Type B pancreatic cell (in vitro differentiated cells): Measurements from ENCODE around the gene CNTFR. TPM values are rescaled to one million over a fixed set of nuclear protein-coding genes. Genes with fewer than 3 reads are reported as not detected.

Experiments
- DNase-seq: peaks from one replicate; pipeline ENCODE4 v3.0.0; 2021; ENCODE audit warnings: mixed read lengths; ENCODE audit not compliant: unreplicated experiment; ENCODE audit errors: extremely low spot score
- H3K27ac Mint-ChIP-seq: 2 replicates; pipeline ENCODE4 v1.8.0; 2021; ENCODE audit warnings: mild to moderate bottlenecking, mixed read lengths
- H3K27me3 Mint-ChIP-seq: 2 replicates; pipeline ENCODE4 v1.8.0; 2021; ENCODE audit warnings: mixed read lengths
- H3K36me3 Mint-ChIP-seq: 2 replicates; pipeline ENCODE4 v1.8.0; 2021; ENCODE audit warnings: mixed read lengths
- H3K4me1 Mint-ChIP-seq: one replicate; pipeline ENCODE4 v1.8.0; 2021; ENCODE audit warnings: mixed read lengths; ENCODE audit not compliant: unreplicated experiment
- H3K4me3 Mint-ChIP-seq: 2 replicates; pipeline ENCODE4 v1.8.0; 2021; ENCODE audit warnings: mild to moderate bottlenecking, mixed read lengths
- H3K9me3 Mint-ChIP-seq: 2 replicates; pipeline ENCODE4 v1.8.0; 2021; ENCODE audit warnings: mixed read lengths
- total RNA-seq: library from RNA; stranded (reverse); gene quantifications from 2 replicates; pipeline ENCODE4 v1.2.1, GENCODE V29; 2021; ENCODE audit warnings: low replicate concordance
- TF ChIP-seq, protein P1 (sequence below): fragments of 200-600 bp; sonication (generic); conservative IDR thresholded peaks from 2 replicates; pipeline ENCODE4 v1.5.0; 2021; ENCODE audit warnings: antibody characterized with exemption, mild to moderate bottlenecking

Gene CNTFR
- total RNA-seq, 1 donor from 2014 or later = 24.2 TPM

DNA sequence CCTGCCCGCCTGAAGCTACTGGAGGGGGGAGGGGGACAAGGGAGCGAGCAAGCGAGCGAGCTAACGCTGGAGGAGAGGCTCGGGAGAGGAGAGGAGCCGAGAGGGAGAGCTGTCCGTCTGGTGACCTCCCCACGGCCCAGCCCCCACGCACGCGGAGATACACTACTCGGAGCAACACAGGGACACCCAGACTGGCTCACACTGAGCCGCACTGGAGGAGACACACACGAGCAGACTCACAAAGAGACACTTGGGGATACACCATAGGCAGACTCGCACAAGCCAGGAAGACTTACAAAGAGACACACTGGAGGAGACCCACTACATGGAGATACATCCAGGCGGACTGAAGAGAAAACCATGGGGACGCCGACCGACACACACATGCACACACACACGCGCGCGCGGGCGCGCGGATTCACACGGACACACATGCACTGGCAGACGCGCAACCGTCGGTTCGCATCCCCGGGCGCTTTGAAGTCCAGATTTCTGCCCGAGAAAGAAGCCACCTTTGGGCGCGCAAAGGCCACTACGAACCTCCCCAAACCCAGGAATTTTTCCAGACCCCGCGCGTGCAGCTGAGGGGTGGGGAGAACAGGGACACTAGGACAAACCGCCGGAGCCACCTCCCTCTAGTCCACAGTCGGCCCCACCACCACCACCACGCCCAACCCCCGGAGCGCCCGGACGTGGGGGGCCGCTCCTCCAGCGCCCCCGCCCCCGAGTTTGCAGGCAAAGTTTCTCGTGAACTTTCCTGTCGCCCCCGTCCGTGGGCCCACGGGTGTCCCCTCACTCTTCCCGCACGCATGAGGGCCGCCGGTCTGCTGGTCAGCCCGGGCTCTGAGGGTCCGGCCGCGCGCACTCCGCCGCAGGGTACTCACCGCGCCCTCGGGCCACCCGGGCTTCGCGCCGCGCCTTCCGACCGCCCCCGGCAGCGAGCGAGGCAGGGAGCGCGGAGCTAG lies 571 bp downstream of the CNTFR start:
- peaks cover 47% of the 10 kb centered on the region for H3K4me1 Mint-ChIP-seq
- peak overlapping the region; percentile 89 for H3K4me3 Mint-ChIP-seq
- no peaks in the 10 kb centered on the region for H3K36me3 Mint-ChIP-seq
- no peak for DNase-seq
- H3K27me3 Mint-ChIP-seq = peaks cover 90% of the 10 kb centered on the region
- H3K9me3 Mint-ChIP-seq = no peaks in the 10 kb centered on the region
- peak overlapping the region; percentile 81 for H3K27ac Mint-ChIP-seq
- TF ChIP-seq, protein P1, sequence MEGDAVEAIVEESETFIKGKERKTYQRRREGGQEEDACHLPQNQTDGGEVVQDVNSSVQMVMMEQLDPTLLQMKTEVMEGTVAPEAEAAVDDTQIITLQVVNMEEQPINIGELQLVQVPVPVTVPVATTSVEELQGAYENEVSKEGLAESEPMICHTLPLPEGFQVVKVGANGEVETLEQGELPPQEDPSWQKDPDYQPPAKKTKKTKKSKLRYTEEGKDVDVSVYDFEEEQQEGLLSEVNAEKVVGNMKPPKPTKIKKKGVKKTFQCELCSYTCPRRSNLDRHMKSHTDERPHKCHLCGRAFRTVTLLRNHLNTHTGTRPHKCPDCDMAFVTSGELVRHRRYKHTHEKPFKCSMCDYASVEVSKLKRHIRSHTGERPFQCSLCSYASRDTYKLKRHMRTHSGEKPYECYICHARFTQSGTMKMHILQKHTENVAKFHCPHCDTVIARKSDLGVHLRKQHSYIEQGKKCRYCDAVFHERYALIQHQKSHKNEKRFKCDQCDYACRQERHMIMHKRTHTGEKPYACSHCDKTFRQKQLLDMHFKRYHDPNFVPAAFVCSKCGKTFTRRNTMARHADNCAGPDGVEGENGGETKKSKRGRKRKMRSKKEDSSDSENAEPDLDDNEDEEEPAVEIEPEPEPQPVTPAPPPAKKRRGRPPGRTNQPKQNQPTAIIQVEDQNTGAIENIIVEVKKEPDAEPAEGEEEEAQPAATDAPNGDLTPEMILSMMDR = no peak

DNA sequence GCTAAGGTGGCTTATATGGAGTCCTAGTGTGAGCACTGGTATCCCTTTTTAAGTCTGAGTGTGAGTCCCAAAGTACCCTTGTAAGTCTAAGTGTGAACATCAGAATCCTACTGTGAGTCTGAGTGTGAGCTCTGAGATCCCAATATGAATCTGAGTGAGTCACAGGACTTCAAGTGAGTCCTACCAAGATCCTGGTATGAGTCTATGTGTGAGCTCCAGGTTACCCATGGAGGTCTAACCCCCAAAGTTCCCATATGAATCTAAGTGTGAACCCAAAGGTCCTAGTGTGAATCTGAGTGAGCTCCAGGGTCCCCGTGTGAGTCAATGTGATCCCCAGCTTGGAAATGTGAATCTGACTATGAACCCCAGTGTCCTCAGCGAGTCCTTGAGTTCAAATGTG lies 2.3 kb downstream of the CNTFR start:
- no peak for DNase-seq
- peaks cover 91% of the 10 kb centered on the region for H3K27me3 Mint-ChIP-seq
- H3K36me3 Mint-ChIP-seq = no peaks in the 10 kb centered on the region
- no peak overlapping the region for H3K27ac Mint-ChIP-seq
- no peaks in the 10 kb centered on the region for H3K9me3 Mint-ChIP-seq
- TF ChIP-seq, protein P1 = no peak
- peak overlapping the region; percentile 31 for H3K4me3 Mint-ChIP-seq
- peaks cover 51% of the 10 kb centered on the region for H3K4me1 Mint-ChIP-seq

DNA sequence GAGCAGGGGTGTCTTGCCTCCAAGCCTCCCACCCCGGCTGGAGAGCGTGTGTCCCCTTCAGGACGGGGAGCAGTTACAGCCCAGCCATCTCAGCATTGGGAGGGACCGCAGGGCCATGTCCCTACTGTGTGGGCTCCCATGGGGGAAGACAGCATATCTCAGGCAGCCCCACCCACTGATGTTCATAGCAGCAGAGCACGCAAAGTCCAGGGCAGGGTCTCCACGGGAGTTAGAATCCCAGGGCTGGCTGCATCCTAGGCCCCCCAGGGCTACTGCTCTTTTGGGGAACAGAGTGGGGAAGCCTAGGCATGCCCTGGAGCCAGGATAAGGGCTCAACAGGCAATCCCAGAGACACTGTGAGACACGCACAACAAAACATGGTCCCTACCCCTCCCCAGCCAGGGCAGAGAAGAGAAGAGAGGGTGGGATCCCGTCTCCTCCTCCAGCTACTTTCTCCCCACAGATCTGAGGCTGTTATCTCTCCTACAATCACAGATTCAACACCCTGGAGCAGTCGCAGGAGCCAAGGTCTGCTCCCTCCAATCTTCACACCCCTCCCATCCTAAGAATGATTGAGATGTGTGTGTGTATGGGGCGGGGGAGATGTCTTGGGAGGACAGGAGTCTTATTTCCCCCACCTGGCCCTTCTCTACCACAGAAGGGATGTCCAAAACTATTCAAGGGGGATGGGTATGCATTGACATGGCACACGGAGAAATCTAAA lies 3.4 kb downstream of the CNTFR start:
- TF ChIP-seq, protein P1 = no peak
- Mint-ChIP-seq H3K4me1 (peaks cover 54% of the 10 kb centered on the region), H3K36me3 (no peaks in the 10 kb centered on the region), H3K9me3 (no peaks in the 10 kb centered on the region), H3K27me3 (peaks cover 89% of the 10 kb centered on the region), H3K27ac (no peak overlapping the region), H3K4me3 (peak overlapping the region; percentile 49)
- DNase-seq = no peak

DNA sequence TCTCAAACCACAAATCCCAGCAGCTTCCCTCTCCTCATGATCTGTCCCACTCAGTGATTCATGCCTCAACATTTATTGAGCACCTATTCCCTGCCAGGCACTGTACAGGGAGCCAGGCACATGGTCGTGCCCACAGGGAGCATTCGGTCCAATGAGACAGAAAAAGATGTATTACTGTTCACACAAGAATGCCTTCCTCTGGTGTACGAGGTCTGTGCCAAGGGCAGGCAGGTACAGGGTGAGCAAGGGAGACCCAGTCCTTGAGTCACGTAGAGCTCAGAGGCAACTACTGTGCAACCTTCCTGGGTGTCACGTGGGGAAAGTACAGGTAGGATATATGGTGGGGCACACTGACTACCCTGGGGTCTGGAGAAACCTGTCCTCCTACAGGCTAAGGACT lies 4.6 kb downstream of the CNTFR start:
- Mint-ChIP-seq H3K4me3 (no peak overlapping the region), H3K36me3 (no peaks in the 10 kb centered on the region), H3K27ac (no peak overlapping the region), H3K27me3 (peaks cover 89% of the 10 kb centered on the region), H3K4me1 (peaks cover 66% of the 10 kb centered on the region), H3K9me3 (no peaks in the 10 kb centered on the region)
- TF ChIP-seq, protein P1 = no peak
- DNase-seq = no peak

DNA sequence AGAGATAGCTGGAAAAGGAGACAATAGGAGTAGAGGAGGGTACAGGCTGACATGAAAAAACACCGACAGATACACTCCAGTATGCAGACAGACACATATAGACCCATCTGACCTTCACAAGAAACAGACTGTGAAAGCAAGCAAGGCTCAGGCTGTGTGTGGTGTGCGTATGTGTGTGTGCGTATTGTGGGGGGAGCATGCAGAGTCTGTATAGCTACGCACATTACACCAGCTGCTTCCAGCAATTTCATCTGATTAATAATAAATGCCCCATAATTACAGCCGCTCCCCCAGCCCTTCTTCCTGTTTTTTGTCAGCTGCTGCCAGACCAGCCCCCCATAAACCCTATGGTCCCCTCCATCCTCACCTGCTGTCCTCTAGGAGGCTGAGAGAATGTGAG lies 6.7 kb downstream of the CNTFR start:
- Mint-ChIP-seq H3K36me3 (no peaks in the 10 kb centered on the region), H3K4me1 (peaks cover 72% of the 10 kb centered on the region), H3K27me3 (peaks cover 90% of the 10 kb centered on the region), H3K27ac (no peak overlapping the region), H3K4me3 (no peak overlapping the region), H3K9me3 (no peaks in the 10 kb centered on the region)
- TF ChIP-seq, protein P1 = no peak
- no peak for DNase-seq
